ENCODE results near the gene MYO5B.

DNA sequence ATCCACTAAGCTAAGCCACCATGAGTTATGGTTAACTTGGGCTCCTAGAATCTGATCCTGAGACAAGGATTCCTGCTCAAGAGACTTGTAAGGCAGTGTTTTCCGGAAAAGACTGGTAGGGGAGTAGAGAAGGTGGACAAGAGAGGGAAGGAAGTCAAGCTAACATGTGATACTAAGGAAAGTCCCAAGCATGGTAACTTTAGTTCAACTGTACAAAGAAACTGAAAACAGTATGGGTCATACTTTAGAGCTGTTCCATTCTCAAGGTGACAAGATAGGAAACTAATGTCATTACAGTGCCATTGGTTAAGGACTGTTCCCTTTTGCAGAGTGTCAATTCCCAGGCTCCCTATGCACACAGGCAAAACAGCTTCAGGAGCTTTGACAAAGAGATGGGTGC is 5.8 kb downstream of the MYO5B start:
- TF ChIP-seq, protein P1, sequence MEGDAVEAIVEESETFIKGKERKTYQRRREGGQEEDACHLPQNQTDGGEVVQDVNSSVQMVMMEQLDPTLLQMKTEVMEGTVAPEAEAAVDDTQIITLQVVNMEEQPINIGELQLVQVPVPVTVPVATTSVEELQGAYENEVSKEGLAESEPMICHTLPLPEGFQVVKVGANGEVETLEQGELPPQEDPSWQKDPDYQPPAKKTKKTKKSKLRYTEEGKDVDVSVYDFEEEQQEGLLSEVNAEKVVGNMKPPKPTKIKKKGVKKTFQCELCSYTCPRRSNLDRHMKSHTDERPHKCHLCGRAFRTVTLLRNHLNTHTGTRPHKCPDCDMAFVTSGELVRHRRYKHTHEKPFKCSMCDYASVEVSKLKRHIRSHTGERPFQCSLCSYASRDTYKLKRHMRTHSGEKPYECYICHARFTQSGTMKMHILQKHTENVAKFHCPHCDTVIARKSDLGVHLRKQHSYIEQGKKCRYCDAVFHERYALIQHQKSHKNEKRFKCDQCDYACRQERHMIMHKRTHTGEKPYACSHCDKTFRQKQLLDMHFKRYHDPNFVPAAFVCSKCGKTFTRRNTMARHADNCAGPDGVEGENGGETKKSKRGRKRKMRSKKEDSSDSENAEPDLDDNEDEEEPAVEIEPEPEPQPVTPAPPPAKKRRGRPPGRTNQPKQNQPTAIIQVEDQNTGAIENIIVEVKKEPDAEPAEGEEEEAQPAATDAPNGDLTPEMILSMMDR (IDR thresholded peaks at IDR 0.05) = no peak
- TF ChIP-seq EZH2 (IDR thresholded peaks at IDR 0.05) = no peak
